ENCODE measurements around the gene LPIN1. TPM values are rescaled to one million over a fixed set of nuclear protein-coding genes. Genes with fewer than 3 reads are reported as not detected.

The LPIN1 gene
- polyA plus RNA-seq, 1 donor: 24.6 TPM

GRCh38 chr2:11762799-11763461 lies 16.5 kb downstream of the LPIN1 start:
- no peak for DNase-seq (ENCODE audit: low read depth)

GRCh38 chr2:11764359-11764758 lies 17.9 kb downstream of the LPIN1 start:
- no peak for DNase-seq (ENCODE audit: low read depth)

- DNase-seq (ENCODE audit: low read depth): no peak
Observed at GRCh38 chr2:11764920-11765319, 18.5 kb downstream of the LPIN1 start.

DNA sequence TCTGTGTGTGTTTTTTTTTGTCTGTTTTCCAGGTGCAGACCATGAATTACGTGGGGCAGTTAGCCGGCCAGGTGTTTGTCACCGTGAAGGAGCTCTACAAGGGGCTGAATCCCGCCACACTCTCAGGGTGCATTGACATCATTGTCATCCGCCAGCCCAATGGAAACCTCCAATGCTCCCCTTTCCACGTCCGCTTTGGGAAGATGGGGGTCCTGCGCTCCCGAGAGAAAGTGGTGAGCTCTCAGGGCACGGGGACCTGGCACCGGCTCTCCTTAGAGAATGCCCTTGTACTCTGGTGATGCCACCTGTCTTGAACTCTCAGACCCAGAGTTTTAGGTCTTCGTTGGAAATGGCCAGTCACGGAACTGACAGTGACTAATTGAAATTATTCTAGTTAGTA lies 19.1 kb downstream of the LPIN1 start:
- DNase-seq (ENCODE audit: low read depth): no peak

DNA sequence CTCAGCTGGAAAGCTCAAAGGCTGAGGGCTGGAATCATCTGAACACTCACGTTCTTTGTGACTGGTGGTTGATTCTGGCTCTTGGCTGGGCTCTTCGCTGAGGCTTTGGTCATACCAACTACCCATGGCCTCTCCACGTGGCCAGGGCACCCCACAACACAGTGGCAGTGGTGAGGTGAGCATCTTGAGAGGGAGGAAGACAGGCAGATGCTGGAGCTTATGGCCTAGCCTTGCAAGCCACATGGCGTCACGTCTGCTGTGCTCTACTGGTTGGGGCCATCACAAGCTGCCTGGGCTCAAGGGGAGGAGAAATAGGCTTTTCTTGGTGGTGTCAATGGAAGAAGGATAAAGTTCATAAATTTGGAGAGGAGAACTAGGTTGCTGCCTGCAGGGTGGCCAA lies 19.6 kb downstream of the LPIN1 start:
- DNase-seq (ENCODE audit: low read depth): no peak

- no peak for DNase-seq (ENCODE audit: low read depth)
Observed at GRCh38 chr2:11767779-11768178, 21.3 kb downstream of the LPIN1 start.

- no peak for DNase-seq (ENCODE audit: low read depth)
Observed at GRCh38 chr2:11768946-11769345, 22.5 kb downstream of the LPIN1 start.

DNA sequence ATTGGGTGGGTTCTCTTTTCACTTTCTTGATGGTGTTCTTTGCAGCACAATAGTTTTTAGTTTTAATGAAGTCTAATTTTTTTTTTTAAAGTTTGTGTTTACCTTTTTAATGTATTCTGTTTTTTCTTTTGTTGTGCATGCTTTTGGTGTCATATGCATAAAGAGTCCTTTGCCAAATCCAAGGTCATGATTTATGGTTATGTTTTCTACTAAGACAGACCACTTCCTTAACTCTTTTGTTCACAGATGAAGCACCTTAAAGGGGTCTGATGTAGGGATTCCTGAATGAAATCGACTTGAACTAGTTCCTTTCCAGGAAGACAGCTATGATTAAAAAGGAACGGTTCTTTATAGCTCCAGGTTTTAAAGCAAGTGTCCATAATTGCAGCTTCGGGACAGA lies 23.1 kb downstream of the LPIN1 start:
- no peak for DNase-seq (ENCODE audit: low read depth)

DNA sequence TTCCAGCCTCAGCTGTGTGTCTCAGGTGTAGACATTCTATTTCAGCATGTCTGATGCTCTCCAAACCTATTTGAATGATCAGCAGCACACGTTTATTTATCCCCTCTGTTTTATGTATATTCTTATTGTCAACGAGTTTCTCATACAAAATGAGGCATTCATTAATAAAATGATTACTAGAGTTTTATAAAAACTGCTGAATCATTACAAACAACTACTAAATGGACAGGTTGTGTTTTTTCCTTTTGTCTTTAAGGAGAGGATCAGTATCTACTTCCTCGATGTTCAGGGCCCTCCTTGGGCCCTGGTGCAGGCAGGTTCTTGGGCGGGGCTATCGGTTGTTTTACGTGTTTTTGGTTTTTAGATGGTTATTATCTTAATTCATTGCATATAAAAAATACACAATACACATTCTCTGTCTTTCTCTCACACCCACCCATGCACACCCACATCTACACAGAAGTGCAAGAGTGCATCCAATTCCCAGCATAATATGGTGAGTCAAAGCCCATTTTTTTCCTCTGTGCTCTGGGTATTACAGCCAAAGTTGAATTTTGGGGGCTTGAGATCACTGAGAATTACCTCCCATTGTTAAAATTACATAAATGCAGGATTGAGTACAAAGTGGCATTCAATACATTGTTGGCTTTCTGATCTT lies 24.2 kb downstream of the LPIN1 start:
- DNase-seq (ENCODE audit: low read depth): no peak

DNA sequence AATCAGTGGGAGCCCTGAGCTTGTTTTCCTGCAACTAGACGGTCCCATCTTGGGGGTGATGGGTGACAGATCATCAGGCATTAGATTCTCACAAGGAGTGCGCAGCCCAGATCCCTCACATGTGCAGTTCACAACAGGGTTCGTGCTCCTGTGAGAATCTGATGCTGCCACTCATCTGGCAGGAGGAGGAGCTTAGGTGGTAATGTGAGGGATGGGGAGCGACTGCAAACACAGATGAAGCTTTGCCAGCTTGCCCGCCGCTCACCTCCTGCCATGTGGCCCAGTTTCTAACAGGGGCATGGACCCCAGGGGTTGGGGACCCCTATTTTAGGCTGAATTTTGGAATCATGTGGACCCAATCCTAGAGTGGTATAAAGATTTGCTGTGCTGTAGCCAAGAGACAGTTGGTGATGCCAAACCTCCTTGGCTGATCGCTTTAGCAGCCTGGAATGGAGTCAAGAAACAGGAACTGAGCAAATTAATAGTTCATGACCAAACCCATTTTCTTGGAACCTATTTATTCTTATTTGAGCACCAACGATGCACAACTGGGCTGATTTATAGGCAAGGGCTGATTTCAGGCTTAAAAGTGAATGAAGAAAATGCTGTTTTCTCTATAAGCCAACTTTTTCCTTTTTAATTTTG lies 25.7 kb downstream of the LPIN1 start:
- no peak for DNase-seq (ENCODE audit: low read depth)

- no peak for DNase-seq (ENCODE audit: low read depth)
Observed at GRCh38 chr2:11773111-11773510, 26.7 kb downstream of the LPIN1 start.

GRCh38 chr2:11773747-11774525 lies 27.5 kb downstream of the LPIN1 start:
- DNase-seq (ENCODE audit: low read depth): no peak

GRCh38 chr2:11774600-11774999 lies 28.2 kb downstream of the LPIN1 start:
- DNase-seq (ENCODE audit: low read depth): no peak

GRCh38 chr2:11775384-11775783 lies 29.0 kb downstream of the LPIN1 start:
- DNase-seq (ENCODE audit: low read depth): no peak

DNA sequence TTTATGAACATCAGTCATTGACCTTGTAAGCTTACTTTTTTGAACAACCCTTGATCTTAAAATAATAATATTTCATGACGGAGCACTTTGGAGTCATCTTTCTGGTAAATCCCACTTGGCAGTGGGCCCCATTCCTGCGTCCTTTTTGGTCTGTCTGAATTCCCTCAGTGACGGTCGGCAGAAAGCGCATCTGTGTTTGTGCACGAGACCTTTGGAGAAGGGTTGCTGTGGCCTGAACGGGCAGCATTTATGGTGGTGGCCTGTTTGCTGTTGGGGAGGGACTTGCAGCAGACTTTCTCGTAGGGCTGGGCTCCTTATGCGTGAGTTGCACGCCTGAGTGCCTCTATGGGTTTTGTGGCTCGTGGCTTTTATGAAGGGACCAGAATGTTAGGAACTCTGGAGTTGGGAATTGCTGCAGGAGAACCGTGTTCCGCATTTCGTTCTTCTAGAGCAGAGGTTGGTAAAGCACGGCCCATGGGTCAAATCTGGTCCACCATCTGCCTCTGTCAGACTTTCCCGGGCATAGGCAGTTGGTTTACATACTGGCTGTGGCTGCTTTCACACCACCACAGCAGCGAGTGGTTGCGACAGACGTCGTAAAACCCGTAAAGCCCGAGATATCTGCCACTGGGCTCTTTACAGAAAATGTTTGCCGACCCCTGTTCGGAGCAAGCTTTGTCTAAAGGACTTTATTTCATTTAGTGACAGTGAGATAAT lies 30.8 kb downstream of the LPIN1 start:
- DNase-seq (ENCODE audit: low read depth): no peak

DNA sequence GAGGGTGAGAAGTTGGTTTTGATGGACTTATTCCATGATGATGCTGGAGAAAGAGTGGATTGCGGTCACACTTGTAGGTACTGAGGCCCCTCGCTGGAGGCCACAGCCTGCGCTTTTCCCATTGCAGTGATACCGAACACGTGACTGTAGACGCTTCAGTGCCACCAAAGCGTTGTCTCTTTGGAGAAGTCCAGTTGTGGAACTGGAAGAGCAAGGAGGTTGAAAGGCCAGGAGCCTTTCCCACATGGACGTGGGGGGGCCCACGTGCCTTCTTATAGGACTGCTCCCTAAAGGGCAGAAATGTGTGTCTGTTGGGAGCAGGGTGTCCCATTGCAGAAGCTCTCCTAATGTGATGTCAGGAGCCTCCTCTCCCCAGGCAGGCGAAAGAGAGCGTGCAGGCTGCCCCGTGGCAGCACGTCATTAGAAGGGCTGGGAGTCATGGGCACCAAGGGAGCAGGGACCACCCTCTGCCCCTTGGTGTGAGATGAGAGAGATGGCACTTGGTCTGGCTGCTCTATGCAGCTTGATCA lies 31.5 kb downstream of the LPIN1 start:
- no peak for DNase-seq (ENCODE audit: low read depth)

DNA sequence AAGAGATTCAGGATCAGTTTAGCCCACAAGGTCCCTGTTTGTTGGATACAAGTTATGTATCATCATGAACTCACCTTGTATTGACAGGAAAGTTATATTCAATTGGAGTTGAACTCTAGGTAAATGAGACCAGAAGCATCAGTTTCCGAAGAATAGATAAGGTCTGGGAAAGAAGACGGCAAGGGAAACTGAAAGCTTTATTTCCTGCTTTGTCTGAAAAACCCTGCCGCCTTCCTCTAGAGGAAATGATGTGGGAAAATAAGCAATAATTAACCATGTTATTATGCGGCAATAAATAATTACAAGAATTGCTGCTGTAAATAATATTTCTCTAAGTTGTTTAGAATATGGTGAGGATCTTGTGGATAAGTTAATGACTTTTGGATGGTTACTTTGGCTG lies 32.0 kb downstream of the LPIN1 start:
- DNase-seq (ENCODE audit: low read depth): no peak

DNA sequence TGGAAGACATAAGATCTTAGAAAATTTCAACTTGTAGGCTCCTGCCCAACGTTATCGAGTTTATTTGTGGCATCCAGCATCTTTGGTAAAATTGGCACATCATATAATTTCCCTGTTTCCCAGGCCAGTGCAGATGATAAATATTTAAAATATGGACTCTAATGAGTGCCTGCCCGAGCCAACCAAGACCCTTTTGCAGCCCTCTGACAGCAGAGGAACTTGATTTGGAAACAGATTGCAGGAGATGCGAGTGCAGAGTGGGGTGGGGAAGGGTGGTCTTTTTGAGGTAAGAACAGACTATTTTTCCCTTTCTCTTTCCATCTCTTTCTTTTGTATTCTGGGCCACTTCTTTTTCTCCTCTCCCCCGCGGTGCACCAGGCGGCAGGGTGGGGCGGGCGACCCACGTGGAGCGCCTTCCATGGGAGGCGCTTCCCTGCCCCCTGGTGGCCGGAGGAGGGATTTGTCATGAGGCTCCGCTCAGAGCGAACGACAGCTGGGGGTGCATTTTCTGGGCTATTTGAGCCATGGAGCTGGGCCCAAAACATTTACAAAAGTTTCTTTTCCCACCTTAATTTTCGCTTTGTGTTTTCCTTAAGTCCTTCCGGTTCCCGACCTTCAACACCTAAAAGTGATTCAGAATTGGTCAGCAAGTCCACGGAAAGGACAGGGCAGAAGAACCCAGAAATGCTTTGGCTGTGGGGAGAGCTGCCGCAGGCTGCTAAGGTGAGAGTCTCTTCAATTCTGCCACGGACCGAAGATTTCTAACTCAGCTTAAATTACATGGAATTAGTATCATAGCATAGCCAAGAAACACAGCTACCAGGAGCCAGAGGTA lies 32.7 kb downstream of the LPIN1 start:
- peak; percentile 11 for DNase-seq (ENCODE audit: low read depth)

DNA sequence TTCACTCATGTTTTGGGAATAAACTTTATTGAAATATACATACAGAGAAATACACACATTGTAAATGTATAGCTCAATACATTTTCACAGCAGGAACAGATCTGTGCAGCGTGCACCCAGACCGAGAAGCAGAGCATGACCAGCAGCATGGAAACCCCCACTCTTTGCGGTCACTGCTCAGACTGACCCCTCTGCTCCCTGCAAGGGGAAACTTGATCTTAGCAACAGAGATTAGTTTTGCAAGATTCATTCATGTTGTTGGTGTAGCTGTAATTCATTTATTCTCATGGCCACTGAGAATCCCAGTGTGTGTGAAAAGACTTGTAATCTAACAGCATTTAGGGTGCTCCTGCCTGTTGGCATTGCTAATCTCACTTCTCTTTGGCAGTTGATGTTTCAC lies 35.2 kb downstream of the LPIN1 start:
- DNase-seq (ENCODE audit: low read depth): no peak

- no peak for DNase-seq (ENCODE audit: low read depth)
Observed at GRCh38 chr2:11784280-11784679, 37.8 kb downstream of the LPIN1 start.
